HL-60 (cell line): ENCODE results near the gene HSBP1L1.

Experiments used
- CTCF ChIP-seq: IDR thresholded peaks from one replicate; pipeline ENCODE4 v1.5.1; 2011; ENCODE audit warnings: low read length, control low read depth, inconsistent platforms; ENCODE audit not compliant: insufficient read depth
- GABPA ChIP-seq: IDR thresholded peaks from 2 replicates; pipeline ENCODE4 v1.6.1; 2012; ENCODE audit warnings: low read depth
- POLR2AphosphoS5 ChIP-seq: IDR thresholded peaks from 2 replicates; pipeline ENCODE4 v1.6.1; 2012; ENCODE audit warnings: low read depth
- SPI1 ChIP-seq: IDR thresholded peaks from 2 replicates; pipeline ENCODE4 v1.6.1; 2012; ENCODE audit warnings: low read depth, mild to moderate bottlenecking, borderline replicate concordance
- TF ChIP-seq, protein P1 (sequence below): IDR thresholded peaks from 2 replicates; pipeline ENCODE4 v1.6.1; 2012; ENCODE audit warnings: low read depth; ENCODE audit not compliant: insufficient replicate concordance

DNA sequence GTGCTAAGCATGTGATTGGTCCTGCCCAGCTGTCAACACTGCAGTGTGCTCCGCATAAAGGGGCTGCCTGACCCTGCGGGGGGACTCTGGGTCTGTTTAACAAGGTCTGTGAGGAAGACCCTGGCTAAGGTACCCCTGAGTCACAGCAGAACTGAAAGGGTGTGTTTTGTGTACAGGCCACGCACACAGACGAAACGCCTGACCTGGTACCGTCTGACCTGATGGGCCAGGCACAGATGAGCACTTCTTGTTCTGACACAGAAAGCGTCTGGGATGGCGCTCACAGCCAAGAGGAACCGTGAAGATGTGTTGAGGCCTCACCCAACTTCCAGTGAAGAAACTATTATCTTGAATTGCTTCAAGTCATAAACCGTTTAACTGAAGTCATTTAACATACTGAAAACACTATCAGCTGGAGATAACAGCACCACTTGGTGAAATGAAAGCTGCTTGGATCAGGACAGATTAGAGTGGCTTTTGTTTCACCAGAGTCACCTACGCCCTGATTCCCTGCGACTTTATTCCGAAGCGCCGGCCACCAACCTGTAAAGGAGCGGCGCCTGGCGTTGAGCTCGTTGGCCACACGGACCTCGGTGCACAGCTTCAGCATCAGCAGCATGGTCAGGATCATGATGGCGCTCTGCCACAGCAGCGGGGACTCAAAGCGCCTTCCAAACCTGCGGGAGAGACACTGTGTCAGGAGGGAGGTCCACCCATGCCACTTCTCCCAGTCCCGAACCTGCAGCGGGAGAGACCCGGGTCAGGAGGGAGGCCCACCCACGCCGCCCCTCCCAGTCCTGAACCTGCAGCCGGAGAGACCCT is 21.4 kb upstream of the HSBP1L1 start:
- TF ChIP-seq CTCF (no peak), POLR2AphosphoS5 (no peak), GABPA (no peak), SPI1 (no peak)
- TF ChIP-seq, protein P1, sequence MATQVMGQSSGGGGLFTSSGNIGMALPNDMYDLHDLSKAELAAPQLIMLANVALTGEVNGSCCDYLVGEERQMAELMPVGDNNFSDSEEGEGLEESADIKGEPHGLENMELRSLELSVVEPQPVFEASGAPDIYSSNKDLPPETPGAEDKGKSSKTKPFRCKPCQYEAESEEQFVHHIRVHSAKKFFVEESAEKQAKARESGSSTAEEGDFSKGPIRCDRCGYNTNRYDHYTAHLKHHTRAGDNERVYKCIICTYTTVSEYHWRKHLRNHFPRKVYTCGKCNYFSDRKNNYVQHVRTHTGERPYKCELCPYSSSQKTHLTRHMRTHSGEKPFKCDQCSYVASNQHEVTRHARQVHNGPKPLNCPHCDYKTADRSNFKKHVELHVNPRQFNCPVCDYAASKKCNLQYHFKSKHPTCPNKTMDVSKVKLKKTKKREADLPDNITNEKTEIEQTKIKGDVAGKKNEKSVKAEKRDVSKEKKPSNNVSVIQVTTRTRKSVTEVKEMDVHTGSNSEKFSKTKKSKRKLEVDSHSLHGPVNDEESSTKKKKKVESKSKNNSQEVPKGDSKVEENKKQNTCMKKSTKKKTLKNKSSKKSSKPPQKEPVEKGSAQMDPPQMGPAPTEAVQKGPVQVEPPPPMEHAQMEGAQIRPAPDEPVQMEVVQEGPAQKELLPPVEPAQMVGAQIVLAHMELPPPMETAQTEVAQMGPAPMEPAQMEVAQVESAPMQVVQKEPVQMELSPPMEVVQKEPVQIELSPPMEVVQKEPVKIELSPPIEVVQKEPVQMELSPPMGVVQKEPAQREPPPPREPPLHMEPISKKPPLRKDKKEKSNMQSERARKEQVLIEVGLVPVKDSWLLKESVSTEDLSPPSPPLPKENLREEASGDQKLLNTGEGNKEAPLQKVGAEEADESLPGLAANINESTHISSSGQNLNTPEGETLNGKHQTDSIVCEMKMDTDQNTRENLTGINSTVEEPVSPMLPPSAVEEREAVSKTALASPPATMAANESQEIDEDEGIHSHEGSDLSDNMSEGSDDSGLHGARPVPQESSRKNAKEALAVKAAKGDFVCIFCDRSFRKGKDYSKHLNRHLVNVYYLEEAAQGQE, result no peak
